Adrenal gland (tissue), 12 donors: Measurements from ENCODE around the gene THRSP. TPM values are rescaled to one million over a fixed set of nuclear protein-coding genes. Genes with fewer than 3 reads are reported as not detected.
"Not testable (repeated sequence)": the region's sequence is repeated elsewhere in the genome, so short reads cannot be mapped to it uniquely, and the experiment has no call there.

Experiments used
- DNase-seq, 7 donors: peaks; one replicate each; pipeline ENCODE4 v3.0.0-alpha.2; 2019 to 2020
- H3K27ac ChIP-seq, 5 donors: fragments of 200-600 bp; sonication (generic) in 4 of 5; 1 replicate in 3 of 5; 2 replicates in 2 of 5; pipeline versions ENCODE4 v1.5.1 to v1.8.0; 2016 to 2020; ENCODE audit warnings: mild to moderate bottlenecking in 1 of 5
- H3K27me3 ChIP-seq: fragments of 200-600 bp; 2 replicates; pipeline ENCODE4 v1.8.0; 2021
- H3K36me3 ChIP-seq, 2 donors: fragments of 200-600 bp; replicated peaks in 1 of 2; 1 replicate in 1 of 2; 2 replicates in 1 of 2; pipeline versions ENCODE4 v1.5.1 to v1.8.0; 2018 to 2022
- H3K4me1 ChIP-seq, 2 donors: fragments of 200-600 bp; replicated peaks in 1 of 2; 1 replicate in 1 of 2; 2 replicates in 1 of 2; pipeline versions ENCODE4 v1.5.1 to v1.8.0; 2018 to 2021
- H3K4me3 ChIP-seq, 4 donors: fragments of 200-600 bp; sonication (generic) in 3 of 4; one replicate each; pipeline ENCODE4 v1.5.1; 2016 to 2018
- H3K9me3 ChIP-seq, 3 donors: fragments of 200-600 bp; sonication (generic) in 1 of 3; replicated peaks in 1 of 3; 1 replicate in 2 of 3; 2 replicates in 1 of 3; pipeline versions ENCODE4 v1.5.1 to v1.8.0; 2016 to 2021
- CTCF ChIP-seq, 6 experiments: fragments of 450-650 bp in 4 of 6; fragments of 200-600 bp in 2 of 6; sonication (generic) in 1 of 6; IDR thresholded peaks; 1 replicate in 5 of 6; 2 replicates in 1 of 6; pipeline versions ENCODE4 v1.5.1 to v1.8.0; 2016 to 2021; ENCODE audit warnings: antibody characterized with exemption in 6 of 6, mild to moderate bottlenecking in 2 of 6, moderate library complexity in 1 of 6
- POLR2A ChIP-seq, 2 donors: fragments of 450-650 bp; IDR thresholded peaks; one replicate each; pipeline ENCODE4 v1.6.1; 2017; ENCODE audit warnings: antibody characterized with exemption in 2 of 2, mild to moderate bottlenecking in 2 of 2, moderate library complexity in 1 of 2
- WGBS, 4 donors: extraction: QIAGEN DNeasy Blood & Tissue Kit in 2 of 4; methylation state at CpG; one replicate each; pipeline versions ENCODE4 v1.1.5 to v1.1.7; 2013 to 2017; 5-methylcytosine and 5-hydroxymethylcytosine counted together
- intact Hi-C, 2 donors: fragments of 100-400 bp; cut with DNase I; formaldehyde crosslinking; loops; one replicate each; pipeline versions ENCODE4 v1.14.1 to v1.15.0; 2022 to 2023
- polyA plus RNA-seq, 3 donors: library from polyadenylated mRNA; stranded (reverse); fragments of 200-250 nt in 2 of 3; fragments of 350-450 nt in 1 of 3; fragmentation: Illumina TruSeq in 1 of 3; extraction: RNeasy Lipid Tissue Mini Kit (QIAGEN cat#74804) in 1 of 3; gene quantifications; one replicate each; pipeline ENCODE4 v1.2.3, GENCODE V29; 2013 to 2014
- total RNA-seq, 9 donors: library from RNA; depleted of rRNA in 4 of 9; stranded (reverse); fragments of >200 nt in 4 of 9; fragments of 120-200 nt in 1 of 9; fragmentation: NEBNext Ultra II Directional in 1 of 9; extraction: Animal tissue kit (Norgen Biotek cat#: 25700) in 1 of 9; gene quantifications; one replicate each; pipeline versions ENCODE4 v1.1.0 to v1.2.4, GENCODE V29; 2013 to 2023
- donor health status: healthy with polysubstance abuse.
- donor health status: Bipolar disorder and iron deficiency.
- donor health status: DM: yes; HTN: yes; CAD: no.
- donor health status: DM: no; HTN: no; CAD: no.
- donor health status: DM: no; HTN: no; CAD: no.
- donor health status: DM: yes; HTN: yes; CAD: no.

THRSP gene
- total and polyA plus RNA-seq, 12 donors, result 0.22 to 64.5 (median 1.3) TPM; not detected in 1

GRCh38 chr11:78080818-78081495 lies 17.3 kb downstream of the THRSP start:
- DNase-seq, result peak in 1 of 7 donors; percentile 43
- TF ChIP-seq POLR2A (IDR thresholded peaks at IDR 0.05) (no peak), CTCF (IDR thresholded peaks at IDR 0.05) (no peak)
- intact Hi-C loops, result no loop called here
- peaks cover 18 to 28% of the 10 kb centered on the region in 2 donors for H3K4me1 ChIP-seq
- H3K36me3 ChIP-seq, result no peaks in the 10 kb centered on the region
- no peaks in the 10 kb centered on the region for H3K9me3 ChIP-seq
- H3K27me3 ChIP-seq, result no peaks in the 10 kb centered on the region
- 81 to 87% (median 85%) methylated on average over 11 of the region's 11 CpGs for WGBS, 4 donors
- H3K27ac ChIP-seq, result no peak overlapping the region
- no peak overlapping the region for H3K4me3 ChIP-seq

GRCh38 chr11:78081583-78081982 lies 17.9 kb downstream of the THRSP start:
- H3K27ac ChIP-seq, result no peak overlapping the region
- peaks cover 18 to 24% of the 10 kb centered on the region in 2 donors for H3K4me1 ChIP-seq
- WGBS, 4 donors, result 88 to 89% (median 89%) methylated on average over 6 of the region's 6 CpGs
- intact Hi-C loops, result no loop called here
- no peaks in the 10 kb centered on the region for H3K36me3 ChIP-seq
- H3K27me3 ChIP-seq, result no peaks in the 10 kb centered on the region
- TF ChIP-seq POLR2A (IDR thresholded peaks at IDR 0.05) (no peak), CTCF (IDR thresholded peaks at IDR 0.05) (no peak)
- no peak overlapping the region for H3K4me3 ChIP-seq
- no peak for DNase-seq
- no peaks in the 10 kb centered on the region for H3K9me3 ChIP-seq

- 83 to 88% (median 86%) methylated on average over 8 of the region's 8 CpGs for WGBS, 4 donors
- Histone ChIP-seq H3K9me3 (no peaks in the 10 kb centered on the region), H3K27me3 (no peaks in the 10 kb centered on the region), H3K36me3 (no peaks in the 10 kb centered on the region), H3K4me3 (no peak overlapping the region), H3K4me1 (peaks cover 14 to 18% of the 10 kb centered on the region in 2 donors), H3K27ac (no peak overlapping the region)
- intact Hi-C loops, result no loop called here
- no peak for TF ChIP-seq POLR2A (IDR thresholded peaks at IDR 0.05)
- TF ChIP-seq CTCF (IDR thresholded peaks at IDR 0.05), result no peak
- no peak for DNase-seq
These were observed 18.5 kb downstream of the THRSP start for GRCh38 chr11:78082146-78082545.

GRCh38 chr11:78083021-78083420 lies 19.4 kb downstream of the THRSP start:
- intact Hi-C loops, result no loop called here
- Histone ChIP-seq H3K4me3 (no peak overlapping the region), H3K36me3 (no peaks in the 10 kb centered on the region), H3K9me3 (no peaks in the 10 kb centered on the region), H3K27ac (no peak overlapping the region), H3K27me3 (no peaks in the 10 kb centered on the region), H3K4me1 (peaks cover 7 to 9% of the 10 kb centered on the region in 2 donors)
- WGBS, 4 donors, result 50 to 88% (median 76%) methylated on average over 2 to 4 of the region's 4 CpGs
- TF ChIP-seq POLR2A (IDR thresholded peaks at IDR 0.05) (no peak), CTCF (IDR thresholded peaks at IDR 0.05) (no peak)
- DNase-seq, result no peak

- H3K4me1 ChIP-seq, DNase-seq, intact Hi-C loops: not testable (repeated sequence)
These were observed 20.8 kb downstream of the THRSP start for GRCh38 chr11:78084506-78084905.

More at GRCh38 chr11:78084506-78084905, 20.8 kb downstream of the THRSP start:
- not testable (repeated sequence) for H3K27ac ChIP-seq, H3K36me3 ChIP-seq, H3K4me3 ChIP-seq, H3K27me3 ChIP-seq, H3K9me3 ChIP-seq
- WGBS, 4 donors, result 70 to 90% (median 79%) methylated on average over 8 of the region's 8 CpGs
